ENCODE data around the gene SELENOW. TPM values are rescaled to one million over a fixed set of nuclear protein-coding genes. Genes with fewer than 3 reads are reported as not detected.

SELENOW gene
- total and polyA plus RNA-seq, 2 of the 8 experiments (the other 6 are each of a cell fraction or from before 2014, with no cell fraction given): 371 to 588 TPM

DNA sequence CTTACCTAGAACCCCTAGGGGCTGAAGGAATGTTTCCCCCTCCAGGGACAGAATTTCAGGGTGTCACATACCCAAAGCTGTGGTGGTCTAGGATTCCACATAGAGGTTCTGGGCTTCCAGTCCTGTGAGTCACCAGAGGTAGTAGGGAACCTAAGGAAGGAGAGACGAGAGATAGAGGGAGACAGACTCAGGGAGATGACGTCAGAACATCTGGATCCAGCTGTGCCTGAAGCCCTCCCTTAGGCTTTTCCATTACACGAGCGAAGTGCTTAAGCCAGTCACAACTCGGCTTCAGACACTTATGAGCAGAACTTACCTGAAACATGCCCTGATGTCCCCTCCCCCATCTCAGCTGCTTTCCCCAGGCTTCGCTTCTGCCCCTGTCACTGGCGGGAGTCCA is 11.8 kb upstream of the SELENOW start:
- H4K5ac ChIP-seq (ENCODE audit: insufficient read length, low read depth, low read length): no peak overlapping the region
- H3K79me2 ChIP-seq (ENCODE audit: control insufficient read depth in 1 of 2, insufficient read depth in 2 of 2, low read length in 2 of 2): no peaks in the 10 kb centered on the region
- no peak overlapping the region for H3K4ac ChIP-seq (replicated peaks; ENCODE audit: insufficient read length, low read depth, low read length)
- H4K20me1 ChIP-seq (replicated peaks in 1 of 2; ENCODE audit: control insufficient read depth in 1 of 2, insufficient read depth in 2 of 2, low read length in 2 of 2): no peaks in the 10 kb centered on the region
- H3K79me1 ChIP-seq (ENCODE audit: low read depth, low read length): no peaks in the 10 kb centered on the region
- H2BK120ac ChIP-seq (replicated peaks; ENCODE audit: low read depth, low read length): no peak overlapping the region
- no peak overlapping the region for H3K23ac ChIP-seq (ENCODE audit: insufficient read length)
- no peak overlapping the region for H4K8ac ChIP-seq (ENCODE audit: extremely low read depth, insufficient read depth, low read length)
- H3K27me3 ChIP-seq (replicated peaks in 1 of 4; ENCODE audit: control insufficient read depth in 3 of 4, extremely low read depth in 1 of 4, insufficient read depth in 3 of 4, low read length in 3 of 4): no peaks in the 10 kb centered on the region
- peak overlapping the region; percentile 92; the same call in 1 of the 2 replicates for H2BK12ac ChIP-seq (ENCODE audit: low read depth, low read length)
- H2BK15ac ChIP-seq (ENCODE audit: low read length): 0 out of 2 replicates have a peak overlapping the region, but pooled peaks have one; percentile 46
- no peak overlapping the region for H3K56ac ChIP-seq (replicated peaks; ENCODE audit: insufficient read length, low read depth, low read length)
- H3K4me3 ChIP-seq (ENCODE audit: extremely low read depth in 1 of 4, insufficient read depth in 2 of 4, low read depth in 3 of 4, low read length in 4 of 4): no peak overlapping the region
- 0 out of 2 replicates have a peak overlapping the region, but pooled peaks have one; percentile 61 for H2BK20ac ChIP-seq (ENCODE audit: low read length)
- peaks cover 0 to 6% (median 3%) of the 10 kb centered on the region in 4 experiments; a peak in 5 of 7 replicates for H3K4me1 ChIP-seq (replicated peaks in 1 of 4; ENCODE audit: control insufficient read depth in 3 of 4, insufficient read depth in 4 of 4, low read length in 3 of 4)
- no peak for FAIRE-seq
- no peaks in the 10 kb centered on the region for H3K9me3 ChIP-seq (ENCODE audit: insufficient read depth in 2 of 2, low read depth in 1 of 2, low read length in 1 of 2)
- CTCF ChIA-PET (ENCODE audit: partially characterized antibody): interaction anchor here (0.6 to 6.3 kb wide), 15 partner anchors 8 to 108 kb away, joined by 3 to 150 read pairs (median 8); partner anchors contain the start of genes EHD2 and NOP53
- DNase-seq (ENCODE audit: low read depth in 1 of 2, low spot score in 2 of 2): no peak
- no peak overlapping the region for H3K14ac ChIP-seq (ENCODE audit: insufficient read length)
- POLR2A ChIA-PET (ENCODE audit: partially characterized antibody): interaction anchor here (1.4 to 7.2 kb wide), 7 partner anchors 10 to 318 kb away, joined by 5 to 46 read pairs (median 7); partner anchors contain the start of gene SELENOW
- no peak overlapping the region for H3K27ac ChIP-seq (ENCODE audit: low read depth, low read length)
- 91% methylated on average over 7 of the region's 7 CpGs; no CpG with 5 or more reads in 1 of the 2 experiments for WGBS, 2 experiments (ENCODE audit: extremely low coverage in 1 of 2, insufficient coverage in 1 of 2, insufficient read length in 1 of 2, insufficient replicate concordance in 2 of 2, low coverage in 1 of 2, low lambda C conversion rate in 2 of 2, missing lambda C conversion rate in 1 of 2)
- no peak overlapping the region for H2AFZ ChIP-seq (ENCODE audit: low read length)
- H3K9ac ChIP-seq (replicated peaks in 1 of 4; ENCODE audit: extremely low read depth in 1 of 4, low read depth in 3 of 4, low read length in 3 of 4): no peak overlapping the region
- peak overlapping the region; percentile 75; the same call in 1 of the 2 replicates for H2AK5ac ChIP-seq (ENCODE audit: low read depth, low read length)
- H3K36me3 ChIP-seq (ENCODE audit: control insufficient read depth in 2 of 4, insufficient read depth in 4 of 4, low read length in 3 of 4): no peaks in the 10 kb centered on the region; a peak in 1 of 8 replicates
- TF ChIP-seq RNF2 (IDR thresholded peaks at IDR 0.05; ENCODE audit: borderline replicate concordance, low read depth, low read length, missing control alignments, poor library complexity, severe bottlenecking) (no peak), CBX5 (IDR thresholded peaks at IDR 0.05; ENCODE audit: low read depth, low read length) (no peak), RFX5 (IDR thresholded peaks at IDR 0.05; ENCODE audit: borderline replicate concordance, low read depth, low read length) (no peak), EZH2 (IDR thresholded peaks at IDR 0.05; ENCODE audit: low read depth, low read length, severe bottlenecking) (no peak), TCF12 (IDR thresholded peaks at IDR 0.05; ENCODE audit: low read depth, low read length) (no peak), RAD21 (IDR thresholded peaks at IDR 0.05 in 1 of 2, conservative IDR thresholded peaks at IDR 0.05 in 1 of 2; ENCODE audit: low read depth in 2 of 2, low read length in 2 of 2) (no peak)
- TF ChIP-seq, protein P1, sequence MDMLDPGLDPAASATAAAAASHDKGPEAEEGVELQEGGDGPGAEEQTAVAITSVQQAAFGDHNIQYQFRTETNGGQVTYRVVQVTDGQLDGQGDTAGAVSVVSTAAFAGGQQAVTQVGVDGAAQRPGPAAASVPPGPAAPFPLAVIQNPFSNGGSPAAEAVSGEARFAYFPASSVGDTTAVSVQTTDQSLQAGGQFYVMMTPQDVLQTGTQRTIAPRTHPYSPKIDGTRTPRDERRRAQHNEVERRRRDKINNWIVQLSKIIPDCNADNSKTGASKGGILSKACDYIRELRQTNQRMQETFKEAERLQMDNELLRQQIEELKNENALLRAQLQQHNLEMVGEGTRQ (IDR thresholded peaks at IDR 0.05; ENCODE audit: low read length): no peak
- peaks cover 9% of the 10 kb centered on the region; the same call in 1 of the 2 replicates for H3K23me2 ChIP-seq (ENCODE audit: low read depth, low read length)
- H3K18ac ChIP-seq (ENCODE audit: extremely low read depth, low read length): no peak overlapping the region
- no peak overlapping the region for H3K4me2 ChIP-seq (ENCODE audit: insufficient read depth in 1 of 2, low read depth in 2 of 2, low read length in 2 of 2)
- H4K91ac ChIP-seq (replicated peaks; ENCODE audit: insufficient read length, low read length): no peak overlapping the region
- peak overlapping the region; percentile 66; the same call in 1 of the 2 replicates for H2BK5ac ChIP-seq (ENCODE audit: low read depth, low read length)

Data from H1 (cell line).